Small intestine (tissue), 7 donors: ENCODE measurements around the gene SLC24A2. TPM values are rescaled to one million over a fixed set of nuclear protein-coding genes. Genes with fewer than 3 reads are reported as not detected.

Source experiments
- DNase-seq, 2 donors: peaks; one replicate each; pipeline versions ENCODE4 v3.0.0 to v3.0.0-alpha.2; 2013
- FAIRE-seq: peaks from 2 replicates; lab custom pipeline; 2012; peaks lifted over from hg19 to GRCh38; lab: Jason Lieb, UNC
- H3K27ac ChIP-seq, 3 donors: one replicate each; pipeline ENCODE4 v1.5.1; 2013; ENCODE audit warnings: low read length in 2 of 3, mild to moderate bottlenecking in 2 of 3, control low read depth in 1 of 3, inconsistent platforms in 1 of 3, low read depth in 1 of 3, moderate library complexity in 1 of 3
- H3K27me3 ChIP-seq, 3 donors: one replicate each; pipeline ENCODE4 v1.6.1; 2013; ENCODE audit warnings: low read length in 3 of 3, inconsistent platforms in 1 of 3; ENCODE audit not compliant: control insufficient read depth in 3 of 3, insufficient read depth in 3 of 3
- H3K36me3 ChIP-seq, 3 donors: one replicate each; pipeline ENCODE4 v1.6.1; 2013; ENCODE audit warnings: low read length in 3 of 3, inconsistent platforms in 1 of 3, low read depth in 1 of 3, mild to moderate bottlenecking in 1 of 3, moderate library complexity in 1 of 3; ENCODE audit not compliant: control insufficient read depth in 3 of 3, insufficient read depth in 2 of 3
- H3K4me1 ChIP-seq, 3 donors: one replicate each; pipeline ENCODE4 v1.6.1; 2013; ENCODE audit warnings: low read length in 2 of 3, inconsistent platforms in 1 of 3, low read depth in 1 of 3, mild to moderate bottlenecking in 1 of 3, moderate library complexity in 1 of 3; ENCODE audit not compliant: control insufficient read depth in 3 of 3, insufficient read depth in 2 of 3
- H3K4me3 ChIP-seq, 3 donors: one replicate each; pipeline ENCODE4 v1.5.1; 2013; ENCODE audit warnings: low read length in 3 of 3, control low read depth in 1 of 3, inconsistent platforms in 1 of 3, low read depth in 1 of 3, mild to moderate bottlenecking in 1 of 3, moderate library complexity in 1 of 3
- H3K9me3 ChIP-seq, 2 donors: one replicate each; pipeline ENCODE4 v1.6.1; 2013; ENCODE audit warnings: low read depth in 1 of 2, low read length in 1 of 2; ENCODE audit not compliant: control insufficient read depth in 2 of 2, insufficient read depth in 1 of 2
- WGBS, 3 donors: extraction: QIAGEN DNeasy Blood & Tissue Kit; methylation state at CpG; one replicate each; pipeline ENCODE4 v1.1.7; 2013; 5-methylcytosine and 5-hydroxymethylcytosine counted together
- polyA plus RNA-seq, 4 donors: library from polyadenylated mRNA; stranded (reverse) in 3 of 4; unstranded in 1 of 4; fragments of 200-250 nt in 3 of 4; fragments of 120-200 nt in 1 of 4; gene quantifications; one replicate each; pipeline versions ENCODE4 v1.2.1 to v1.2.3, GENCODE V29; 2013
- donor health status: healthy with polysubstance abuse.
- donor health status: control.
- donor health status: control.
- donor health status: Bipolar disorder and iron deficiency.
- donor health status: healthy.

Gene SLC24A2
- polyA plus RNA-seq, 4 donors: 0.01 to 0.03 TPM; not detected in 2

DNA sequence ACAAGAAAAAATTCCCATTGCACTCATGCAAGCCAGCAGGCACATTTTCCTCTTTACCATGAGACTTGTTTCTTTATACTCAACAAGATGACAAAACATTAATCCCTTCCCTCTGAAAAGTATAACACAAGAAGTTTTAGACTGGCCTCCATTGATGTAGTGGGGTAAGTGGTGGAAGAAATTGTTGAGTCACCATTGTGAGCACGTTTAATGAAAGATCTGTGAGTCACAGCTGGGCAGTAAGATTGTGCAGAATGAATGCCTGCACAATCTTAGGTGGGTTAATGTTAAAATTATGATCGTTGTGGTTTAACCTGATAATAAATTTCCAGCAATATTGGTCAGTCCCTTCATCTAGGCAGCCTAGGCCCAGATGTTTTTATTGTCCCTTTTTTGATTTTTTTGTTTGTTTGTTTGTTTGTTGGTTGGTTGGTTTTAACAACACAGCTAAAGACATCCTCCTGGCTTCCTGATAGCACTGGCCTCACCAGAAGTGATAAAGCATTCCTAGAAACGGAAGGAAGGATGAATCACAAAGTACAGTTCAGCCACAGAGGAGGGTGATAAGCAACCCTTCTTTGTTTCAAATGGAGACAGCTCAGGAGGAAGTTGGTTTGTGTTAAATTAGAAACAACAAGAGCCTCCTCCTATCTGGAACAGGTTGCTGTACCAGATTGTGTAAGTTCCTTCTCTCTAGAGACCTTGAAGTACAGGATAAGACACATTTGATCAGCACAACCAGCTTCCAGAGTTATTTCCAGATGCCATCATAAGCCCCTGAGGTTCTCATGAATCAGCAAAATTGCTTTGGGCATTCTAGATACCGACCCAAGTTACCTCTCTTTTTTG, 40.3 kb downstream of the SLC24A2 start:
- H3K36me3 ChIP-seq: no peaks in the 10 kb centered on the region
- H3K4me1 ChIP-seq: no peaks in the 10 kb centered on the region
- FAIRE-seq (no peak), DNase-seq (no peak)
- no peaks in the 10 kb centered on the region for H3K9me3 ChIP-seq
- WGBS, 3 donors: 35 to 40% (median 36%) methylated on average over 4 of the region's 4 CpGs
- peaks cover 0 to 2% (median 0%) of the 10 kb centered on the region in 3 donors for H3K27me3 ChIP-seq
- H3K4me3 ChIP-seq: no peak overlapping the region
- no peak overlapping the region for H3K27ac ChIP-seq

GRCh38 chr9:19746223-19746622, 42.6 kb downstream of the SLC24A2 start:
- Histone ChIP-seq H3K27me3 (no peaks in the 10 kb centered on the region), H3K4me3 (no peak overlapping the region), H3K27ac (no peak overlapping the region), H3K4me1 (no peaks in the 10 kb centered on the region), H3K36me3 (no peaks in the 10 kb centered on the region), H3K9me3 (no peaks in the 10 kb centered on the region)
- WGBS, 3 donors: 90 to 94% (median 92%) methylated on average over 2 of the region's 2 CpGs
- no peak for FAIRE-seq
- no peak for DNase-seq

- no peaks in the 10 kb centered on the region for H3K36me3 ChIP-seq
- 67 to 69% (median 69%) methylated on average over 4 of the region's 4 CpGs for WGBS, 3 donors
- H3K9me3 ChIP-seq: no peaks in the 10 kb centered on the region
- H3K4me1 ChIP-seq: no peaks in the 10 kb centered on the region
- no peak overlapping the region for H3K4me3 ChIP-seq
- H3K27me3 ChIP-seq: no peaks in the 10 kb centered on the region
- DNase-seq: no peak
- no peak overlapping the region for H3K27ac ChIP-seq
- FAIRE-seq: no peak
Measured at GRCh38 chr9:19741178-19741577, 47.7 kb downstream of the SLC24A2 start.
